ENCODE data around the gene LRRC32.
"Not testable (repeated sequence)": the region's sequence is repeated elsewhere in the genome, so short reads cannot be mapped to it uniquely, and the experiment has no call there.

The LRRC32 gene

DNA sequence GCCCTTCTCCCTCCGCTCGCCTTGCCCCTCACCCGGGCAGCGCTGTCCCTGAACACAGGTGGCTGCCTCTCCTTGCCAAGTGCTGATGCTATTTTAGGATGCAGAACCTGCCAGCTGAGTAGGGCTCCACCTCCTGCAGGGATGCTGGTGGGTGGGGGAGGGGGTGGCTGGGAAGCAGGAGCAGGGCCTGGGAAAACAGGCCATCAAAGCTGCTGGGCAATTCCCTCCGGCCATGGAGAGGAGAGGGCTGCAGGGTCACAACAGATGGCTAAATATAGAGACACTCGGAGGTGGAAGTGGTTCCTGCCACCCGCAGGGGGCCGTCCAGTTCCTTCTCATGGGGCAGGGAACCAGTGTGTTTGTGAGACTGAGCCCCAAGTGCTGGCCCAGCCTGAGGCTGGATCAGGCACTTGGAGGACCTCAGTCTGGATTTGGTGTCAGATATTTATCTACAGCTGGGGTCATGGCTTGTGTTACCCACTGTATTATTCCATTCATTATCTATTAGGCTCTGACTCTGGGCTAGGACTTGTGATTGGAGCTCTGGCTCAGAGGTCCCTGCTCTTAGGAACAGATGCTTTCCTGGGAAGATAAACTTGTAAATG lies 59.6 kb downstream of the LRRC32 start:
- DNase-seq (ENCODE audit: low spot score), result no peak

DNA sequence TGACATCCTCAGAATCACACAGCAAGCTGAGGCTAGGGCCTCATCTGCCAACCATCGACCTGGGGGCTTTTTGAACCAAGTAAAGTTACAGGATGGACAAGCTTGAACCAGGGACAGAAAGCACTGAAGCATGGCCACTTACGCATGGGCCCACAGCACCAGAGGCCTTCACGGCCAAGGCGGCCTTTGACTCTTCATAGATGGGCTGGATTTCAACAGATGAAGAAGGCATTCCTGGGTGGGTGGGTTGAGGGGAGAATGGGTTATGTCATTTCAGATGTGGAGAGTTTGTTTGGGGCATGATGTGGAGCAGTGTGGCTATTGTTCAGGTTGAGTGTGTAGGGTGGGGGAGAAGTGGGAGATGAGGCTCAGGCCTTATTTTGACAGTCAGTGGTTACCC lies 60.2 kb downstream of the LRRC32 start:
- no peak for DNase-seq (ENCODE audit: low spot score)

DNA sequence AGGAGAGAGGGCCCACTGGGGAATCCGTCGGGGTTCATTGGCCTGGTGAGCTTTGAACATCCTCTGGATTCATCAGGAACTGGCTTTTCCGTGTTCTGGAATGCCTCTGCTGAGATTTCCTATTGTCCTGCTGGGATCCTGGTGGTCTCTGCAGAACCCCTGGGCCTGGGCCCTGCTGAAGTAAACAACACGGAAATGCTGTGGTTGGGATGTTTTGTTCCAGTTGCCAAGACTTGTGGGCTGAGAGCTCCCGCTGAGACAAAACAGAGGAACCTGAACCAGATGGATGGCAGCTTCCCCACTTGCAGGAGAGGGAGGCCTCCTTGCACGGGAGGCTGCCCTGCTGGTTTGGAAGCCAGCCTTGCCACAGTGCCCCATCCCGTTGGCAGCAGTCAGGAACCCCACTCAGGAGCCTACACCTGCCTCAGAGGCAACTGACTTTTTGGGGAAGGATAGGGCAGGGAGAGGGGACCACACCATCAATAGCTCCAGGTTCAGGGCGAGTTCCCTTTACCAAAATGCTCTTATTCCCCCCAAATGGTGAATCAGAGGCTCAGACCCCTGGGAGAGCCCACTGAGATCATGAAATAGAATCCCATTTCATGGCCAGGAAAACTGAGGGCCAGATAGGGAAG lies 60.7 kb downstream of the LRRC32 start:
- no peak for DNase-seq (ENCODE audit: low spot score)

DNA sequence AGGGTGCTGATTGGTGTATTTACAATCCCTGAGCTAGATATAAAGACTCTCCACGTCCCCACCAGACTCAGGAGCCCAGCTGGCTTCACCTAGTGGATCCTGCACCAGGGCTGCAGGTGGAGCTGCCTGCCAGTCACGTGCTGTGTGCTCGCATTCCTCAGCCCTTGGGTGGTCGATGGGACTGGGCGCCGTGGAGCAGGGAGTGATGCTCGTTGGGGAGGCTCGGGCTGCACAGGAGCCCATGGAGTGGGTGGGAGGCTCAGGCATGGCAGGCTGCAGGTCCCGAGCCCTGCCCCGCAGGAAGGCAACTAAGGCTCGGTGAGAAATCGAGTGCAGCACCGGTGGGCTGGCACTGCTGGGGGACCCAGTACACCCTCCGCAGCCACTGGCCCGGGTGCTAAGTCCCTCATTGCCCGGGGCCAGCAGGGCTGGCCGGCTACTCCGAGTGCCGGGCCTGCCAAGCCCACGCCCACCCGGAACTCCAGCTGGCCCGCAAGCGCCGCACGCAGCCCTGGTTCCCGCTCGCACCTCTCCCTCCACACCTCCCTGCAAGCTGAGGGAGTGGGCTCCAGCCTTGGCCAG lies 61.6 kb downstream of the LRRC32 start:
- not testable (repeated sequence) for DNase-seq (ENCODE audit: low spot score)

DNA sequence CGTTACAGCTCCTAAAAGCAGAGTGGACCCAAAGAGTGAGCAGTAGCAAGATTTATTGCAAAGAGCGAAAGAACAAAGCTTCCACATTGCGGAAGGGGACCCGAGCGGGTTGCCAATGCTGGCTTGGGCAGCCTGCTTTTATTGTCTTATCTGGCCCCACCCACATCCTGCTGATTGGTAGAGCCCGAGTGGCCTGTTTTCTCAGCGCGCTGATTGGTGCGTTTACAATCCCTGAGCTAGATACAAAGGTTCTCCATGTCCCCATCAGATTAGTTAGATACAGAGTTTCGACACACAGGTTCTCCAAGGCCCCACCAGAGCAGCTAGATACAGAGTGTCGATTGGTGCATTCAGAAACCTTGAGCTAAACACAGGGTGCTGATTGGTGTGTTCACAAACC lies 62.3 kb downstream of the LRRC32 start:
- not testable (repeated sequence) for DNase-seq (ENCODE audit: low spot score)
